ENCODE measurements around the gene UTP11. TPM values are rescaled to one million over a fixed set of nuclear protein-coding genes. Genes with fewer than 3 reads are reported as not detected.
"Not testable (repeated sequence)": the region's sequence is repeated elsewhere in the genome, so short reads cannot be mapped to it uniquely, and the experiment has no call there.

The UTP11 gene
- 85.3 TPM for total RNA-seq

- DNase-seq = peak; percentile 99
Measured at GRCh38 chr1:38012363-38013226, at the start of gene UTP11. Gene UTP11 (plus strand): TSS chr1:38012734. CDS start chr1:38012803, 69 bp downstream.

- DNase-seq = not testable (repeated sequence)
Measured at GRCh38 chr1:37964106-37964505, 48.4 kb upstream of the UTP11 start.

GRCh38 chr1:37965301-37965700, 47.2 kb upstream of the UTP11 start:
- DNase-seq = peak; percentile 37

GRCh38 chr1:37973684-37974083, 38.9 kb upstream of the UTP11 start:
- not testable (repeated sequence) for DNase-seq

- DNase-seq = no peak
Measured at GRCh38 chr1:37974567-37974966, 38.0 kb upstream of the UTP11 start.

GRCh38 chr1:37975083-37975482, 37.5 kb upstream of the UTP11 start:
- DNase-seq = peak; percentile 36

- DNase-seq = no peak
Measured at GRCh38 chr1:37978541-37978940, 34.0 kb upstream of the UTP11 start.

- no peak for DNase-seq
Measured at GRCh38 chr1:37983546-37983945, 29.0 kb upstream of the UTP11 start.

GRCh38 chr1:37987679-37988078, 24.9 kb upstream of the UTP11 start:
- no peak for DNase-seq

GRCh38 chr1:37989361-37989930, 23.1 kb upstream of the UTP11 start:
- no peak for DNase-seq

GRCh38 chr1:37994886-37995566, 17.5 kb upstream of the UTP11 start:
- DNase-seq = no peak

- peak; percentile 98 for DNase-seq
Measured at GRCh38 chr1:37995751-37996345, 16.7 kb upstream of the UTP11 start.

GRCh38 chr1:37997256-37998088, 15.1 kb upstream of the UTP11 start:
- no peak for DNase-seq

GRCh38 chr1:37998089-37998808, 14.3 kb upstream of the UTP11 start:
- no peak for DNase-seq

- no peak for DNase-seq
Measured at GRCh38 chr1:37998913-37999429, 13.6 kb upstream of the UTP11 start.

GRCh38 chr1:37999430-38000232, 12.9 kb upstream of the UTP11 start:
- DNase-seq = peak; percentile 90

GRCh38 chr1:38000233-38000528, 12.4 kb upstream of the UTP11 start:
- DNase-seq = no peak

GRCh38 chr1:38000529-38001455, 11.7 kb upstream of the UTP11 start:
- DNase-seq = peak; percentile 92
